Measurements from ENCODE around the gene PARL. TPM values are rescaled to one million over a fixed set of nuclear protein-coding genes. Genes with fewer than 3 reads are reported as not detected.

The PARL gene
- total RNA-seq, 1 experiment from 2014 or later = 38.7 TPM

Other genes with a start within 250 kb of the PARL start
- gene KLHL24, start 249.3 kb downstream of the PARL start, total RNA-seq (2014; rRNA removed; shearing (Covaris generic); ENCODE audit: low replicate concordance) = 16.3 and 34.1 TPM in 2 replicates
- 20.1 and 24.5 TPM in 2 replicates for gene YEATS2, start 187.1 kb downstream of the PARL start, total RNA-seq (2014; rRNA removed; shearing (Covaris generic); ENCODE audit: low replicate concordance)
- 4.9 TPM in 1 of 2 replicates, not detected in the other for gene MAP6D1, start 59.3 kb downstream of the PARL start, total RNA-seq (2014; rRNA removed; shearing (Covaris generic); ENCODE audit: low replicate concordance)
- gene ABCC5, start 133.0 kb upstream of the PARL start, total RNA-seq (2014; rRNA removed; shearing (Covaris generic); ENCODE audit: low replicate concordance) = 2.2 and 11.1 TPM in 2 replicates
- not detected in 2 replicates for gene HTR3D, start 146.9 kb upstream of the PARL start, total RNA-seq (2014; rRNA removed; shearing (Covaris generic); ENCODE audit: low replicate concordance)
- gene HTR3C, start 168.2 kb upstream of the PARL start, total RNA-seq (2014; rRNA removed; shearing (Covaris generic); ENCODE audit: low replicate concordance) = not detected in 2 replicates
- gene HTR3E, start 212.2 kb upstream of the PARL start, total RNA-seq (2014; rRNA removed; shearing (Covaris generic); ENCODE audit: low replicate concordance) = not detected in 2 replicates

Data from Caki2 (cell line).